Measurements from ENCODE around the gene FASTKD2.
"Not testable (repeated sequence)": the region's sequence is repeated elsewhere in the genome, so short reads cannot be mapped to it uniquely, and the experiment has no call there.

FASTKD2 gene

DNA sequence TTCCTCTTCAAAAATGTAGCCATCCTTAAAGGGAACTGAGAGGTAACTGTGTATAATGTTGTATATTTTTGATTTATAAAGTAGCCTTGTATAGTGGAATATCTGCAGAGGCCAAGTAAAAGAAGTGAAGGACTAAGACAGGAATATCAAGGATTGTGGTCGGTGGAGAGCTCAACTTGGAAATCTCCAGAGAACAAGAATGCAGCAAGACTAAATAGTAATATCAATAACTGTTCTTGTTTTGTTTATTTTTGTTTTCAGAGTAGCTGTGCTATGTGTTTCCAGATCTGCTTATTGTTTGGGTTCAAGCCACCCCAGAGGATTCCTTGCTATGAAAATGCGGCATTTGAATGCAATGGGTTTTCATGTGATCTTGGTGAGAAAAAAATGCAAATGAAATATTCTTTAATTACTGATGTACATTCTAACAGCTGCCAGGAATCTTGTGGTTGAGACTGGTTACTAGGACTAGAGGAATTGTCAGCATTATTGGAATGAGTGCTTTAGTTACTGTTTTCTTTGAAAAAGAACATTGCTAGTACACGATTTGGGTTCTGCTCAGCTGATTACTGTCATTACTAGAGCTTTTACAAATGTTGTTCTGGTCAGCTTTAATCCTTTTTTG lies 25.0 kb downstream of the FASTKD2 start:
- FAIRE-seq (no peak), DNase-seq (ENCODE audit: low spot score) (no peak)

DNA sequence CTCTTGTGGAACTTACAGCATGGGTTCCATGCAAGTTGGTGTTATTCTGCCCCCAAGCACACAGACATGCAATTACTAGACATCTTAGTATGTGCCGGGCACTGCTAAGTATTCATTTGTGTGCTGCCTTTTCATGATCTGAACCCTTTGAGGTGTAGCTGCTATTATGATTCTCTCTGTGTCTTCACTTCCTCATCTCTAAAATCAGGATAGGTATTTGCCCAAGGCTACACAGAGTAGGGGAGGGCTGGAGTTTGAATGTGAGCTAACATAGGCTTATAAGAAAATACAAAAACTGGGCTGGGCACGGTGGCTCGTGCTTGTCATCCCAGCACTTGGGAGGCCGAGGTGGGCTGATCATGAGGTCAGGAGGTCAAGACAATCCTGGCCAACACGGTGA lies 27.2 kb downstream of the FASTKD2 start:
- FAIRE-seq (no peak), DNase-seq (ENCODE audit: low spot score) (no peak)

DNA sequence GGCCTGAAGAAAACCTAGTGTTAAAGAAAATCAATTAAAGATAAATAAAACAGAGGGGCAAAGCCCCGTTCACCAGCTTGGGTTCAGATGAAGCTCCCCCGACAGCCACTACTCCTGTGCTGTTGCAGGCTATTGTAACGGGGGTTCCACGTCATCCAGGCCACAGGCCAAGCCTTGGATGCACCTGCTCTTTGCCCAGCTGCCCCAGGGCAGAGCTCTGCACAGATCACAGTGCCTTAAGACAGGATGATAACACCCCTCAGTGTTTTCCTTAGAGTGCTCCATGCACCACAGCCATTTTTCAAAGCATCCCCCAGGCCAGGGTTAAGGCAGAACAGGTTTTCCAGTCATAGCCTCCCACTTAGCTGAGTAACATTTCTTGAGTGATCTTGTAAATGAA lies 32.0 kb downstream of the FASTKD2 start:
- no peak for FAIRE-seq
- DNase-seq (ENCODE audit: low spot score), result no peak

DNA sequence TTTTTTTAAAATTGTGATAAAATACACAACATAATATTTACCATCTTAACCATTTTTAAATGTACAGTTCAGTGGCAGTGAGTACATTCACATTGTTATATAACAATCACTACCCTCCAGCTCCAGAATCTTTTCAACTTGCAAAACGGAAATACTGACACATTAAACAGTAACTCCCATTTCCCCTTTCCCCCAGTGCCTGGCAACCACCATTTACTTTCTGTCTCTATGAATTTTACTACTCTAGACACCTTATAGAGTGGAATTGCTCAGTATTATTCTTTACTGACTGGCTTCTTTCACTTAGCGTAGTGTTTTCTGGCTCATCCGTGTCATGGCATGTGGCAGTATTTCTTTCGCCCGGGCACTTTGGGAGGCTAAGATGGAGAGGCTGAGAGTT lies 32.6 kb downstream of the FASTKD2 start:
- DNase-seq (ENCODE audit: low spot score), result no peak
- FAIRE-seq, result no peak

DNA sequence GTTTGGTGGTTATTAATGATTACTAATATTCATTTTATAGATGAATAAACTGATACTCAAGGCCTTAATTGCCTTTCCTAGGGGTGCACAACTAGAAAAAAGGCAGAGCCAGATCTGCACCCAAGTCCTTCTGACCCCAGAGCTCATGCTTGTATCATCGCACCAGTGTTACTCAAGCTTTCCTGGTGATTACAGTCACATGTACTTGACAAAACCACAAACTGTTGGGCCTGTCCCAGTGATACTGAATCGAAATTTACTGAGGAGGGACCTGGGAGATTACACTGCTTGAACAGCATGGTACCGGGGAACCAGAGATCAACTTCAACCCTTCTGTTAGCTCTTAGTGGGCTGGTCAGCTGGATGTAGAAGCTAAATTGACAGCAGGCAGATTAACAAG lies 33.7 kb downstream of the FASTKD2 start:
- FAIRE-seq (no peak), DNase-seq (ENCODE audit: low spot score) (no peak)

DNA sequence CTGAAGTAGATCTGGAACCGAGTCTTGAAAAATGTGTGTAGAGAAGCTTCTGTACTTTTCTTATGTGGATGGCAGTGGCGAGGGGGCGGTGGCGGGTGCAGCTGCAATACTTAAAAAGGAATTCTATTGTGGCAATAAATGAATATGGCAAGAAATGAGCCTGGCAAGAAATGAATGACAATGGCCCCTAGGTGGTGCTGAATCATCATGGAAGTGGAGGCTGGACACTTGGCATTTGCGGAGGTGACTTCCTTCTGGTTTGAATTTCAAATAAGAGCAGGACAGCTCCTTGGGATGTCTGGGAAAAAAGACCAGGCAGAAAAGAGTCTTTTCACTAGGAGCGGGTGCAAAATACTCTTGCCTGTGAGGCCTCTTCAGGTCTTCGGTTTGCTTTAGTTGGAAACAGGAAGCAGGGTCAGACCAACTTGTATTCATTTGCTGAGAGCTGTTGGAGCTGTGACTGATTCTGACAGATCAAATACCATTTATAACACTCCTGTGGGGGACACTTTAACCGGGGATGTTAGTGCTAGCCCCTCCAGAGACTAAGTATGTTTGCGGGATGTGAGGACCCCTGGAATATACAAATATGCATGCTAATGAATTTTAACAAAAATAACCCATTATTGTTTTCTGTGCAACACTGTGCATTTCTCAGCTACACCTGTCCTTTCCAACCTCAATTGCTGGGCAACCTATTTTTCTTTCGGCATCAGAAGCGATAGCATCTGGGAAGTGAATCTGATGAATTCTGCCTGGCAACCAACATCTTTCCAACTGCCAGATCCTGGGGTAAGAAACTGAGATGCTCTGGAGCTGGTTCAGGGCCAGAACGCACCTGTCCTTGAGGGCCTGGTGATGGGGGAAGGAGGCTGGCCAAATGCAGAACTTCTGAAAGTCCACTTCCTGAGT lies 35.4 kb downstream of the FASTKD2 start:
- DNase-seq (ENCODE audit: low spot score), result peak; percentile 55
- peak; percentile 53 for FAIRE-seq

DNA sequence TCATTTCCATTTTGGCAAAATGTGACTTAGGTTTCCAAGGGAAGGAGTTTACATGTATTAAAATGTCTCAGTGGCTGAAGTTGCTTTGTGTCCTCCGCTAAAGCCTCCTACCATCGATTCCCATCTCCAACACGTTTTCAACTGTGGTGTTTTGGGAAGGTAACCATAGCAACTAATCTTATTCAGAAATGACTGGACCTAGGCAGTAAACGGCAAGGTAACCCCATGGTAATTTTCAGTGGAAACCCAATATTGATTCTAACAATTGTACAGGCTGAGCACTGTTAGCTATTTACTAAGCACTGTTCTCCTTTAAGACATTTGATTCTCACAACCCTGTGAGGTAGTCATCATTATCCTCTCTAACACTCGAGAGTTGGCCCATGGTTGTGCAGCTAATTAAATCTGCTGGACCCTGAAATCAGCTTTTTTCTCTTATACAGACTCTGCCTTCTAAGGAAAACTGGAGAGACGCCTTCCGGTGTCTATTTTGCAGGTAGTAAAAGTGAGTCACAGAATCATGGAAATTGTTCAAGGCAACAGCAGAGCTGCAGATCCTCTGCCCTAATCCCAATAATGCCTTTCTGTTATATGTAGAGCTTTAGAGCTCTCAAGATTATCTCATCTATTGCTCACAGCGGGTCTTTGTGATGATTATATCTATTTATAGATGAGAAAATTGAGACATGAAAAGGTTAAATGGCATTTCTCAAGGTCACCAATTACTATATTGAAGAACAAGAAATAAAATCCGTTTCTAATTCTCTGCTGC lies 36.2 kb downstream of the FASTKD2 start:
- FAIRE-seq, result no peak

DNA sequence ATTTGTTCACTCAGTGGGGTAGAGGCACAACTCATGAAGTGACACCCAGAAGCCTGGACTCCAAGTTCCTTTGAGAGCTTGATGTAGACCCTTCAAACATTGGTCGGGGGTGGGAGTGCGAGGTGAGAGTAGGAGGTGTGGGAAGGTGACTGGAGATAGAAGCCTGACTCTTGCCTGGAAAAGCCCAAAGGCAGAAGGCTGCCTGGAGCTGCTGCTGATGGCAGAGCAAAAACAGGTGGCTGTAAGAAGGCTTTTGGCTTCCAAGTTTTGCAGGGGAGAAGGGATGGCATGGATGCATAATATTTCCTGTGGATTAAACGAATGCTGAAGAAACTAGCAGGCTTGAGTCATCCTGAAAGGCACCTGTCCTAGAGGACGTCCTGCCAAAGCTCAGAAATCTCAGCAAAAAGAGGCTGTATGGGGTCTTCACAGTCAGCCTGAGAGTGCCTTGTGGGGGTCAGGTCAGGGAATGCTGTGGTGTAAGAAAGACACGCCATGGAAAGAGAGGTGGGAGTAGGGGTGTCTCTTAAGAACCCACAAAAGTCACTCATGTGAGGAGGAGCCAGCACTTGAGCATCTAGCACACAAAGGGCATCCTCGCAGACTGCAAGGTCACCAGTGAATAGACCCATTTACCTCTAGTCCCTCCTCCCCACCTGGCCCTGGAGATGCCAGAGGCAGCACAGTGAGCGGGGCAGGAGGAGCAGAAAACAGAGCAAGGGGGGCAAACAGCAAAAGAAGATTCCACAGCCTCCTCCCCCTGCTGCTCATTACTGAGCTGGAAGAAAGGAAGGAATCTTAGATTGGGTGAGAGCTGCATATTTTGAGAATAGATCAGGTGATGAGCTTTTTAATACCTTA lies 37.5 kb downstream of the FASTKD2 start:
- DNase-seq (ENCODE audit: low spot score) (no peak), FAIRE-seq (no peak)

More for the DNA sequence above, 36.2 kb downstream of the FASTKD2 start:
- DNase-seq (ENCODE audit: low spot score), result no peak

DNA sequence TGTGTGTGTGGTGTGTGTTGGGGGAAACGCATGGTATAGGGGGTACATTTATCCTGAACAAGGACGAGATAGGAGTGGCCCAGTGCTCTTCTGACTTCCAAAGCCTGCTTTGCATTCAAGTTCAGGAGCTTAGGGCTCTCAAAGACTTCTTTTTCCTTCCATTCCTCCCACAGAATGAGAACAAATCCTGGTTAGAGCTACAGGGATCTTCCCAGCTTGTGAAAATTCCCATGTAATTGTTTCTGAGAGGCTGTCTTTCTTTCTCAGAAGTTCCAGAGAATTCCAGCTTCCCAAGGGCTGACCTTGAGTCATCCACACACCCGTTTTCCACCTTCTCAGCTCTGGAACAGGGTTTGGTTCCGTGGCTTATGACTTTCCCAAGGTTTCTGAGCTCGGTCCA lies 38.9 kb downstream of the FASTKD2 start:
- DNase-seq (ENCODE audit: low spot score), result no peak
- FAIRE-seq, result no peak

DNA sequence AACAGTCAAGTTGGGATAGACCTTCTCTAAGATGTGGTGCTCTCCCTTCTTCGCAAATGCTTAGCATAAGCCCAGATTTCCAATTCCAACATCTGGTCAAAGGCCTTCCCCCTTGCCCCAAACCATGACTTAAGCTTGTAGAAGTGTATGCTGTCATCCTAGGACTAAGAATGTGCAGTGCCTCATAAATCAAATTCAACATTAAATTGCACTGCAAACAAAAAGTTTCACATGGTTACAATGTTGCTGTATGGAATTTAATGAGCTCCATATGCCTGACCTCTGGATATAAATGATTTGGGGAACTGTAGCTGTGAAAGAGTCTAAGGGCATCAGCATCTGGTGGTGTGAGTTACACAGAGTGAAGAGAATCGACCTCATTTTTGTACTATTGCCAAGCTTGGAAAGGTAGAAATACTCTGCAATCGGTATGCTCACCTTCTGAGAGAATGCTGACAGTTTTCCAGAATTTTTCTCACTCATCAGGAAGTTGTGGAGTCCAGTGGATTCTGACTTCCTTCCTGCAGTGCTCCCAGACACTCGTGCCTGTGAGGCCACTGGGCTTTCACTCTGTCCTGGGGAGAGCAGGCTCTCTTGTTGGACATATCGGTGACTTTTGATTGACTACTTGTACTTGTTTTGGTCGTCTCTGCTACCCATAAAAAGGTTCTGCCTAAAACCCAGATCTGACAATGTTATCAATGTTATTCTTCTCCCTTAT lies 40.6 kb downstream of the FASTKD2 start:
- FAIRE-seq (no peak), DNase-seq (ENCODE audit: low spot score) (no peak)

DNA sequence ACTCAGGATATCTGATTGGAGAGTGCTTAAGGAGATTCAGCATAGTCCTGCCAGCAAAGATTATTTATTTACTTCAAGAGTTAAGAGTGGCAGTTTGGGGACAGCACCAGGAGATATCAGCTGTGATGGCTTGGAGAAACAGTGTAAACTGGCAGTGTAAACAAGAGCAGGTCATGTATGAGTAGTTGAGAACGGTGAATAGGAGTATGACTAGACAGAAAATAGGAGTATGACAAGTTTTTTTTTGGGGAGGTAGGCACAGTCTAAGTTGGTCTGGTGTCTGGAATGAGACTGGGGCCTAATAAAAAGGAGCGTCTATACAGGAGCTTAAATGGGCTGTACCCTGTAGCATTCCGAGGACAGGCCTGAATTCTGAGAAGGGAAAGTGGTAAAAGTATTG lies 42.2 kb downstream of the FASTKD2 start:
- FAIRE-seq; DNase-seq (ENCODE audit: low spot score): not testable (repeated sequence)

DNA sequence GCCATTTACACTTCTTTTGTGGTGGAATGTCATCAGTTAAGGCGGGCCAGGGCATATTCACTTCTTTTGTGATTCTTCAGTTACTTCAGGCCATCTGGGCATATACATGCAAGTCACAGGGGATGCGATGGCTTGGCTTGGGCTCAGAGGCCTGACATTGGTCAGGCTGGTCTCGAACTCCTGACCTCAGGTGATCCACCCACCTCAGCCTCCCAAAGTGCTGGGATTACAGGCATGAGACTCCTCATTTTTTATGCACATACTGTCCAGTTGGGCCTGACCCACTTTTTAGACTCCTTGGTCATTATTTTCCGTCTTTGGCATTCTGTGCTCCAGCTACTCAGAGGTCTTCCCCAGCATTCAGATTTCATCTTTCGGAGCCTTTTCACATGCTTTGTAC lies 47.1 kb downstream of the FASTKD2 start:
- not testable (repeated sequence) for FAIRE-seq; DNase-seq (ENCODE audit: low spot score)

DNA sequence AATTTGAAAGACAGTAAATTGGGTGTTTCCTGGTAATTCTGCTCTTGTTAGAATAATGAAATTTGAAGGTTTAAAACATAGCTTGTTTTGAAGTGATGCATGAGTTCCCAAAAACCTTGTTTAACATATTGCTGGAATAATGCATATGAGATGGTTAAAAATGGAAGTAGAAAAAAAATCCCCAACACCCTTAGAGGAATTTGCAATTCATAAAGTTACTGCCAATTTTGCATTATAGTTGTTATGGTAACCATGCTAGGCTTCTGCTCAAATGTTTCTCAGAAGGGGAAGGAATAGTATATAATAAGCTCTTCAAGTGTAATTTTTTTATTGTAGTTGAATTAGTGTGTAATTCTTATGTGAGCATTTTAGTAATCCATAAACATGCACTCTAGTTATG lies 49.1 kb downstream of the FASTKD2 start:
- FAIRE-seq, result no peak
- DNase-seq (ENCODE audit: low spot score), result no peak

DNA sequence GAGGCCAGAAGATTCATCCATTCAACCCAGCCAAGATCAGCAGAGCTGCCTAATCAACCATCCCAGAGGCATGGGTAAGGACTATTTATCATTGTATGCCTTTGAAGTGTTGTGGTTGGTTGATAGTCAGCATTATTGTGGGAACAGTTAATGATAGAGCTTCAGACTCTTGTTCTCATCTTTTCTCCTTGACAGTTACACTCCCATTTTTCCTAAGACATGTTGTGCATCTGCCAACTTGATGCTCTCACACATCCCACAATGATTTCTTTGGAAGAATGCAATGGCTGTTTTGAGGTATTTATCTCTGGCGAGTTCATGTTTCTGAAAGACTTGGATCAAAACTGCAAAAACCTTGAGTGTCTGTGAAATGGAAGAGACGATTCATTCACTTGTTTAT lies 55.4 kb downstream of the FASTKD2 start:
- no peak for FAIRE-seq
- no peak for DNase-seq (ENCODE audit: low spot score)

DNA sequence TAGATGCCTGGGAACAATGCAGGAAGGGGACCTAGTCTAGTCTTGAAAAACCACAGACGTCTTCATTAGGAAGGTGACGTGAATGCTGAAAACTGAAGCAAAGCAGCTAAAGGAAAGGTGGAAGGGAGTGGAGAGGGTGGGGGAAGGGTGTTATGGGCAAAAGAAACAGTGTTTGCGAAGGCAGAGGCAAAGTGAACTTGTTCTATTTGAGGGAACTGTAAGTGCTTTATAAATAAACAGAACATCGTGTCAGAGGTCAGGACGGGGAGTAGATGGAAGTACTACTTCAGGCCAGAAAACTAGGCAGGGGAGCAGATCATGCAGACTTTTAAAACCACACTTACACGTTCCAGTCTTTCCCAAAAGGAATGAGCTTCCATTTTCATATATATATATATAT lies 57.8 kb downstream of the FASTKD2 start:
- DNase-seq (ENCODE audit: low spot score) (no peak), FAIRE-seq (no peak)

DNA sequence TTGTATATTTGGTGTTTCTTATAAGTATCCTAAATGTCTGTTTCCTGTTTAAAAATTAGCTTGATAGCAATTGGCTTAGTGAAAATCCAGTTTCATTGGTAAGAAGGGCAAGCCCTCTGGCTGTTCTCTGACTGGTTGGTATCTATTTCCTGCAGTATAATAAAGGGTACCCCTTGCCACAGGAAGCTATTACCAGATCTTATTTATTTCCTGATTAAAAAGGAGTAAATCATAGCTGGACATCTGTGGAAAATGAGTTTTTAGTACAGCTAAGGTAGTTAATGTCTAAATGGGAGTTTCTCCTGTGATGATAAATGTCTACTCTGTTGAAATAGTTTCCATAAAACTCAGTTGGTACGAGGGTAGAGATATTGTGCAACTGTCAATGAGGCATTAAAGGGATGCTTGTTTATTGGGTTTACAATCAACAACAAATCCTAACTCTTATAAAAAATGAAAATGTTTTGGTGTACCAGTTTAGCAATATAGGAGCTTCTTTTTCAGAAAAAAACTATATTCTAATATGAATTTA lies 58.7 kb downstream of the FASTKD2 start:
- DNase-seq (ENCODE audit: low spot score) (no peak), FAIRE-seq (no peak)

DNA sequence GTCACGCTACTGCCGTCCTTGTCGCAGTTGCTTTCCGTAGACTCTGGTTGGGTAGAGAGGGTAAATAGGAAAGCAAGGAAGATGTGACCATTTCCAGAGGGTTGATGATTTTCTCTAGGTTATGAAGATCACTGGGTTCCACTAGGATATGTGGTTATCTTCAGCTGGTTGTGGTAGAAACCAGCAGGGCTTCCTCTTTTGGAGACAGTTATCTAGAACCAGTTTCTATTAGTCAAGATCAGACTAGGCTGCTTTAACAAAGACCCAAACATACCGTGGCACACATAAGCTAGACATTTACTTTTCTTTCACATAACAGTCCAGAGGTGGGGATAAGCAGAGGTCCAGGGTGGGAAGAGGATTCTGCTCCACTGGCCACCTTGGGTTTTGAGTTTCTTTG lies 59.6 kb downstream of the FASTKD2 start:
- FAIRE-seq (no peak), DNase-seq (ENCODE audit: low spot score) (no peak)

DNA sequence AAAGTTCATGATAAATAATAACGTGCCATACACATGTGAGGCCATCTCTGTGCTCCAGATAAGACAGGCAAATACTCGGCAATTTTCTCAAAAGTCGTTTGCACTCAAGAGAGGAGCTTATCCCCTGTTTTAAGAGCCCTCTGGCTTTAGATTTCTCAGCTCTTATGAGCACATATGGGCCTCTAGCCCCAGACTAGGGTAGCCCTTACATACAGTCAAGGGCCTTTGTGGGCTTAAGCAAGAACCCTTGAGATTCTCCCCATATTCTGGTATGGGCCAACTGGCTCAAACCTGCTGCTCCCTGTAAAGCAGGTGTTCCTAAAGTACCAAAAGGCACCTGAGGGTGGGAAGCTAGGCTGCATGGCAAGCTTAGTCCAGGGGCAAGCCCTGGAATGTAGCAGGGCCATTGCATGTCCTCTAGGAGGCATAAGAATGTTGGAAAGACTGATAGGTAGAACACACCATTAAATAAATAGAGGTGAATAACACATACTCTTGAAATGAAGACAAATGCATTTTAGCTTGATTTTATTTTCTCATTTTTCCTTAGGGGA lies 66.1 kb downstream of the FASTKD2 start:
- no peak for DNase-seq (ENCODE audit: low spot score)
- FAIRE-seq, result no peak

DNA sequence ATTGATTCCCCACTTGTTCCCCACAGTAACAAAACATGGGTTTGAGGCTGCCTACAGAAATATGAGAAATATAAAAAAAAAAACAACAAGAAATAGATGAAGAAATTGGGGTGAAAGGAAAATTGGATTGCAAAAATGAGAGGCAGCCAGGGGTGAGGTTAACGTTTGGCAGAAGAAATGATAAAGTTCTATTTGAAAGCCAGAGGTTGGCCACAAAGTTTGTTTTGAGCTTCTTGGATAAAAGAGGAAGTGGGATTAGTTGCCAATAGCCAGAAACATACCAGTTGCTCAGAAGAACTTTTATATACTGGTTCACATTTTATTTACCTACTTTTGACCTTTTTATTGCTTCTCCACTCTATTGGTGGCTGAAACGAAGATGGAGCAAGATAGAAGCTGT lies 67.5 kb downstream of the FASTKD2 start:
- no peak for DNase-seq (ENCODE audit: low spot score)
- no peak for FAIRE-seq

DNA sequence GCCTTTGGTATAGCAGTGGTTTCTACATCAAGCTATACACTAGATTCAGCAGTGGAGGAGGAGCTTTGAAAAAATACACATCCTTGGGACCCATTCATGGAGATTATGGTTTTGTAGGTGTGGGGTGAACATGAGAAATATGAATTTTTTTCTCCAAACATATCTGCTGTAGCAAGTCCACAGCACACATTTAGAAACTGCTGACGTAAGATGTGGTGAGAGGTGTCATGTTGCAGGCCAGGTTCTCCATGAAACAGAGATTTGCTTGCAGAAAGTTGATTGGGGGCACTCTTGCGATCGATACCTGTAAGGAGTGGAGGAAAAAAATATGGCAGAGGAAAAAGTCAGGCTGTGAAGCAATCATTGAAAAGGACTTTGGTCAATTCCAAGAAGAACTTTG lies 67.9 kb downstream of the FASTKD2 start:
- DNase-seq (ENCODE audit: low spot score) (no peak), FAIRE-seq (no peak)
